22Rv1 (cell line): ENCODE results near the gene GLIPR1.
"Not testable (repeated sequence)": the region's sequence is repeated elsewhere in the genome, so short reads cannot be mapped to it uniquely, and the experiment has no call there.

Experiments
- H3K27ac ChIP-seq: fragments of 450-650 bp; 2 replicates; pipeline ENCODE4 v1.5.1; 2017
- CTCF ChIP-seq: fragments of 450-650 bp; IDR thresholded peaks from 2 replicates; pipeline ENCODE4 v1.5.1; 2017; ENCODE audit warnings: mild to moderate bottlenecking
- ZFX ChIP-seq: fragments of 450-650 bp; IDR thresholded peaks from 2 replicates; pipeline ENCODE4 v1.6.1; 2017; ENCODE audit warnings: antibody characterized with exemption, borderline replicate concordance

The GLIPR1 gene

GRCh38 chr12:75443709-75444108, 36.8 kb upstream of the GLIPR1 start:
- TF ChIP-seq ZFX = no peak
- no peak for TF ChIP-seq CTCF

GRCh38 chr12:75444429-75445136, 36.0 kb upstream of the GLIPR1 start:
- TF ChIP-seq ZFX (no peak), CTCF (no peak)
- no peak overlapping the region for H3K27ac ChIP-seq

More at GRCh38 chr12:75443709-75444108, 36.8 kb upstream of the GLIPR1 start:
- no peak overlapping the region for H3K27ac ChIP-seq

- H3K27ac ChIP-seq = not testable (repeated sequence)
Observed at GRCh38 chr12:75445137-75445507, 35.4 kb upstream of the GLIPR1 start.

- H3K27ac ChIP-seq = no peak overlapping the region
- no peak for TF ChIP-seq ZFX
- no peak for TF ChIP-seq CTCF
Observed at GRCh38 chr12:75446857-75447256, 33.7 kb upstream of the GLIPR1 start.

GRCh38 chr12:75447691-75448393, 32.7 kb upstream of the GLIPR1 start:
- H3K27ac ChIP-seq = no peak overlapping the region
- TF ChIP-seq ZFX (no peak), CTCF (no peak)

- H3K27ac ChIP-seq = no peak overlapping the region
- no peak for TF ChIP-seq ZFX
- no peak for TF ChIP-seq CTCF
Observed at GRCh38 chr12:75452675-75453330, 27.8 kb upstream of the GLIPR1 start.

- TF ChIP-seq CTCF (no peak), ZFX (no peak)
- H3K27ac ChIP-seq = no peak overlapping the region
Observed at GRCh38 chr12:75455839-75456238, 24.7 kb upstream of the GLIPR1 start.
